ENCODE results near the gene SSH3. TPM values are rescaled to one million over a fixed set of nuclear protein-coding genes. Genes with fewer than 3 reads are reported as not detected.
A peak's percentile ranks its signal among the peaks of the same experiment; 100 is the strongest.

SSH3 gene
- total RNA-seq, 4 donors from 2014 or later = 7.7 to 48.8 (median 19.1) TPM

- DNase-seq = peak in 1 of 2 donors; percentile 32
- Histone ChIP-seq H3K27ac (no peak overlapping the region), H3K4me3 (no peak overlapping the region), H3K36me3 (no peaks in the 10 kb centered on the region), H3K27me3 (no peaks in the 10 kb centered on the region), H3K4me1 (no peaks in the 10 kb centered on the region), H3K9me3 (no peaks in the 10 kb centered on the region)
- intact Hi-C loops (cut with DNase I; ENCODE audit: low total_unique reads) = loop anchor here (5.0 kb wide), 1 partner anchor 40 kb away; no protein-coding TSS in a partner anchor
- TF ChIP-seq POLR2A (IDR thresholded peaks at IDR 0.05) (peak in 1 of 2 donors; percentile 23), CTCF (IDR thresholded peaks at IDR 0.05) (no peak)
These were observed 1.3 kb upstream of the SSH3 start for GRCh38 chr11:67301951-67302516.

- intact Hi-C loops (cut with DNase I; ENCODE audit: low total_unique reads) = loop anchor here (5.0 kb wide), 1 partner anchor 40 kb away; no protein-coding TSS in a partner anchor
- H3K9me3 ChIP-seq = no peaks in the 10 kb centered on the region
- H3K36me3 ChIP-seq = no peaks in the 10 kb centered on the region
- H3K4me3 ChIP-seq = peak overlapping the region; percentile 64 to 75
- peak in 1 of 2 donors; percentile 30 for DNase-seq
- peak overlapping the region; percentile 71 to 84 for H3K27ac ChIP-seq
- no peaks in the 10 kb centered on the region for H3K4me1 ChIP-seq
- no peaks in the 10 kb centered on the region for H3K27me3 ChIP-seq
- no peak for TF ChIP-seq POLR2A (IDR thresholded peaks at IDR 0.05)
These were observed 679 bp upstream of the SSH3 start for GRCh38 chr11:67302571-67303131.

DNA sequence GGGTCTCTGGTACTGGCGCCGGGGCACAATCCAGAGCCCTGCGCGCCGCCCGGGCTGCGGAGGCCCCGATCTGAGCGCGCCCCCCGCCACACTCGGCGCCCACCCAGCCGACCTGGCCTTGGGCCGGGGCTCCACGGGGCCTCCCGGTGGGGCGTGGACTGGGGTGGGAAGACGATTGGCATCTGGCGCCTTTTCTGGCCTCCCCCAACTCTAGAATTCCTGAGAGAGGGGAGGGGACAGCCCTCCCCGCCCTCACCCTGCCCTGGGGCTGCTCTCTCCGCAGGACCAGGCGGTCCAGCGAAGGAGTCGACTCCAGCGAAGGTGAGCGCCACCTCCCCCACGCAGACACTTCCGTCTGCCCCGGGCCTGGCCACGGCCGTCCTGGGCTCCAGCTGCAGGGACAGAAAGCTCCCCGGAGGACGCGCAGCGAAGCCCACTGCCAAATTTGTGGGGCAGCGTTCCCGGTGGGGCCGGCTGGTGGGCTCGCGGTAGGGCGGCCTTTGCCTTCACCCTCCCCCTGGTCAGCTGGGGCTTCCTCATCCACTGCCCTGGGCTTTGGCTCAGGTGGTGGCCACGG, 593 bp downstream of the SSH3 start:
- no peaks in the 10 kb centered on the region for H3K9me3 ChIP-seq
- H3K4me1 ChIP-seq = no peaks in the 10 kb centered on the region
- H3K27me3 ChIP-seq = no peaks in the 10 kb centered on the region
- H3K36me3 ChIP-seq = no peaks in the 10 kb centered on the region
- peak; percentile 31 to 40 for DNase-seq
- H3K4me3 ChIP-seq = peak overlapping the region; percentile 64 to 75
- intact Hi-C loops (cut with DNase I; ENCODE audit: low total_unique reads) = loop anchor here (5.0 kb wide), 1 partner anchor 42 kb away; no protein-coding TSS in a partner anchor
- TF ChIP-seq POLR2A (IDR thresholded peaks at IDR 0.05) (no peak), CTCF (IDR thresholded peaks at IDR 0.05) (no peak)
- peak overlapping the region; percentile 71 to 84 for H3K27ac ChIP-seq

- DNase-seq = peak in 1 of 2 donors; percentile 18
- no peaks in the 10 kb centered on the region for H3K36me3 ChIP-seq
- intact Hi-C loops (cut with DNase I; ENCODE audit: low total_unique reads) = loop anchor here (5.0 kb wide), 1 partner anchor 42 kb away; no protein-coding TSS in a partner anchor
- peak overlapping the region; percentile 64 to 75 for H3K4me3 ChIP-seq
- peak overlapping the region in 1 of 2 donors; percentile 84 for H3K27ac ChIP-seq
- TF ChIP-seq CTCF (IDR thresholded peaks at IDR 0.05) = no peak
- TF ChIP-seq POLR2A (IDR thresholded peaks at IDR 0.05) = peak in 1 of 2 donors; percentile 11
- H3K27me3 ChIP-seq = no peaks in the 10 kb centered on the region
- no peaks in the 10 kb centered on the region for H3K9me3 ChIP-seq
- no peaks in the 10 kb centered on the region for H3K4me1 ChIP-seq
These were observed 1.3 kb downstream of the SSH3 start for GRCh38 chr11:67304511-67305113.

- Histone ChIP-seq H3K4me3 (no peak overlapping the region), H3K4me1 (no peaks in the 10 kb centered on the region), H3K27ac (no peak overlapping the region), H3K9me3 (no peaks in the 10 kb centered on the region), H3K36me3 (no peaks in the 10 kb centered on the region), H3K27me3 (no peaks in the 10 kb centered on the region)
- no peak for TF ChIP-seq POLR2A (IDR thresholded peaks at IDR 0.05)
- intact Hi-C loops (cut with DNase I; ENCODE audit: low total_unique reads) = no loop called here
- no peak for DNase-seq
These were observed 3.6 kb downstream of the SSH3 start for GRCh38 chr11:67306769-67307544.
